K562 (cell line): Measurements from ENCODE around the gene GLIS1. TPM values are rescaled to one million over a fixed set of nuclear protein-coding genes. Genes with fewer than 3 reads are reported as not detected.

ENCODE experiments used
- ATAC-seq: fragments of 200-7000 bp; cut with Tn5 transposase; 3 replicates; pipeline ENCODE4 v1.9.1; 2020; ENCODE audit warnings: moderate library complexity
- BruUV-seq: library from RNA; stranded (reverse); fragments of 400-500 nt; replicated peaks from 2 replicates; lab custom pipeline; 2021; lab: Mats Ljungman, UMichigan
- CTCF ChIA-PET: fragments of 300-600 bp; formaldehyde crosslinking; extraction: SDS; loops from one replicate; lab custom pipeline; 2021; ENCODE audit warnings: low intra/inter-chr PET ratio; lab: Yijun Ruan, JAX
- POLR2A ChIA-PET: fragments of 300-600, 350-650 bp; sonication (Branson Sonifier 250); formaldehyde crosslinking; extraction: SDS; loops from one replicate; lab custom pipeline; 2021; ENCODE audit warnings: antibody characterized with exemption, inconsistent platforms; lab: Yijun Ruan, JAX
- DNase-seq, 4 experiments: peaks; one replicate each; pipeline versions ENCODE4 v3.0.0 to v3.0.0-alpha.2; 2011 to 2018; ENCODE audit warnings: low spot score in 3 of 4, mixed read lengths in 3 of 4; ENCODE audit errors: extremely low read depth in 1 of 4
- FAIRE-seq: peaks from 2 replicates; lab custom pipeline; 2011; peaks lifted over from hg19 to GRCh38; lab: Jason Lieb, UNC
- H2AFZ ChIP-seq: 2 replicates; pipeline ENCODE4 v1.6.0; 2011; ENCODE audit warnings: low read depth, low read length, control low read depth, inconsistent platforms
- H3K27ac ChIP-seq: fragments of 200-600 bp; 3 replicates; pipeline ENCODE4 v1.8.0; 2011; ENCODE audit warnings: low read depth, mild to moderate bottlenecking, control low read depth, inconsistent platforms, low read length, moderate library complexity, mixed read lengths; ENCODE audit errors: extremely low read depth
- H3K27me3 ChIP-seq, 2 experiments: fragments of 300-600 bp in 1 of 2; 2 replicates in 1 of 2; 3 replicates in 1 of 2; pipeline versions ENCODE4 v1.6.0 to v1.8.0; 2011; ENCODE audit warnings: inconsistent platforms in 2 of 2, low read length in 2 of 2, mild to moderate bottlenecking in 1 of 2, mixed read lengths in 1 of 2, moderate library complexity in 1 of 2; ENCODE audit not compliant: control insufficient read depth in 2 of 2, insufficient read depth in 2 of 2
- H3K36me3 ChIP-seq: fragments of 300-600 bp; 3 replicates; pipeline ENCODE4 v1.8.0; 2011; ENCODE audit warnings: mild to moderate bottlenecking, low read length, inconsistent platforms; ENCODE audit not compliant: control insufficient read depth, insufficient read depth
- H3K4me1 ChIP-seq, 2 experiments: fragments of 200-600 bp in 1 of 2; replicated peaks in 1 of 2; 2 replicates in 1 of 2; 3 replicates in 1 of 2; pipeline versions ENCODE4 v1.5.1 to v1.8.0; 2011; ENCODE audit warnings: inconsistent platforms in 2 of 2, low read length in 2 of 2, mild to moderate bottlenecking in 1 of 2, mixed read lengths in 1 of 2, moderate library complexity in 1 of 2; ENCODE audit not compliant: control insufficient read depth in 2 of 2, insufficient read depth in 2 of 2
- H3K4me2 ChIP-seq: 2 replicates; pipeline ENCODE4 v1.6.1; 2011; ENCODE audit warnings: low read length, control low read depth, inconsistent platforms, mixed read lengths; ENCODE audit not compliant: insufficient read depth
- H3K4me3 ChIP-seq: fragments of 200-600 bp; sonication (generic), shearing (Covaris generic); 2 replicates; pipeline ENCODE4 v1.5.1; 2016; ENCODE audit warnings: control low read depth, inconsistent platforms
- H3K79me2 ChIP-seq: fragments of 200-600 bp; 3 replicates; pipeline ENCODE4 v1.8.0; 2011; ENCODE audit warnings: low read length, inconsistent platforms; ENCODE audit not compliant: control insufficient read depth, insufficient read depth
- H3K9ac ChIP-seq, 2 experiments: 2 replicates each; pipeline versions ENCODE4 v1.6.0 to v1.6.1; 2011; ENCODE audit warnings: low read depth in 2 of 2, low read length in 2 of 2, control low read depth in 1 of 2, inconsistent platforms in 1 of 2, mild to moderate bottlenecking in 1 of 2, mixed read lengths in 1 of 2; ENCODE audit not compliant: insufficient read depth in 1 of 2
- H3K9me1 ChIP-seq: one replicate; pipeline ENCODE4 v1.6.0; 2011; ENCODE audit warnings: inconsistent platforms, mild to moderate bottlenecking, low read length, moderate library complexity; ENCODE audit not compliant: control insufficient read depth, insufficient read depth
- H3K9me3 ChIP-seq: replicated peaks from 2 replicates; pipeline ENCODE4 v1.5.1; 2011; ENCODE audit warnings: low read depth, low read length, inconsistent platforms; ENCODE audit not compliant: control insufficient read depth, insufficient read depth
- H4K20me1 ChIP-seq: replicated peaks from 2 replicates; pipeline ENCODE4 v1.6.1; 2011; ENCODE audit warnings: low read length, inconsistent platforms, mixed read lengths; ENCODE audit not compliant: control insufficient read depth, insufficient read depth
- ATF1 ChIP-seq, 2 experiments: fragments of 450-650 bp in 1 of 2; IDR thresholded peaks; 2 replicates each; pipeline ENCODE4 v1.6.1; 2016; ENCODE audit warnings: missing compliant biosample characterization in 1 of 2, missing genetic modification characterization in 1 of 2
- ATF2 ChIP-seq: sonication (generic); formaldehyde crosslinking; IDR thresholded peaks from 2 replicates; pipeline ENCODE4 v1.8.1; 2022; ENCODE audit warnings: missing genetic modification reagents
- CLOCK ChIP-seq: fragments of 250-450 bp; sonication (Bioruptor Pico); IDR thresholded peaks from 2 replicates; pipeline ENCODE4 v1.4.0; 2020; ENCODE audit warnings: mild to moderate bottlenecking, moderate library complexity, borderline replicate concordance
- EHMT2 ChIP-seq: fragments of 450-650 bp; IDR thresholded peaks from 2 replicates; pipeline ENCODE4 v1.6.1; 2018; ENCODE audit warnings: antibody characterized with exemption
- LARP7 ChIP-seq: fragments of 450-650 bp; IDR thresholded peaks from 2 replicates; pipeline ENCODE4 v1.6.1; 2016
- MEF2D ChIP-seq: conservative IDR thresholded peaks from 2 replicates; pipeline ENCODE4 v1.6.1; 2016; ENCODE audit warnings: low read depth, missing genetic modification characterization, missing compliant biosample characterization
- PHB ChIP-seq: fragments of 250-450 bp; sonication (Bioruptor Pico); IDR thresholded peaks from 2 replicates; pipeline ENCODE4 v1.5.0; 2021
- SP1 ChIP-seq: sonication (generic); formaldehyde crosslinking; IDR thresholded peaks from 2 replicates; pipeline ENCODE4 v1.8.1; 2022; ENCODE audit warnings: mild to moderate bottlenecking, missing genetic modification reagents
- WGBS: fragments of 100-300 bp; shearing (Covaris generic); methylation state at CpG from one replicate; pipeline ENCODE4 v1.1.6; 2016; ENCODE audit warnings: low coverage, mixed read lengths; ENCODE audit not compliant: insufficient coverage; ENCODE audit errors: missing lambda C conversion rate; 5-methylcytosine and 5-hydroxymethylcytosine counted together
- in situ Hi-C: fragments of 300-500 bp; cut with MboI; formaldehyde crosslinking; loops from 4 replicates; pipeline ENCODE4 v1.15.0; 2018; ENCODE audit warnings: inconsistent platforms, mixed read lengths
- intact Hi-C: fragments of 100-400 bp; cut with micrococcal nuclease; formaldehyde crosslinking; loops from 2 replicates; pipeline ENCODE4 v1.14.2; 2022
- polyA plus RNA-seq, 8 experiments: library from polyadenylated mRNA; depleted of rRNA in 4 of 8; stranded (reverse) in 5 of 8; unstranded in 3 of 8; fragments of >200 nt; fragmentation: Nextera tagmentation in 2 of 8; fragmentation: Illumina TruSeq in 1 of 8; extraction: Ambion mirVana in 2 of 8; extraction: Trizol in 1 of 8; gene quantifications; 2 replicates each; pipeline versions ENCODE4 v1.2.1 to v1.2.3, GENCODE V29; 2011 to 2014; ENCODE audit warnings: inconsistent platforms in 1 of 8, missing spikeins in 1 of 8
- total RNA-seq, 7 experiments: library from RNA; depleted of rRNA in 6 of 7; stranded (reverse); fragments of >200 nt in 6 of 7; fragmentation: Illumina TruSeq in 2 of 7; extraction: Trizol in 2 of 7; gene quantifications; 2 replicates each; pipeline versions ENCODE4 v1.2.1 to v1.2.3, GENCODE V29; 2011 to 2021; ENCODE audit warnings: low replicate concordance in 1 of 7
- TF ChIP-seq, protein P1 (sequence below): fragments of 450-650 bp; formaldehyde crosslinking; IDR thresholded peaks from 2 replicates; pipeline ENCODE4 v1.4.0; 2022; ENCODE audit warnings: missing genetic modification characterization

The GLIS1 gene
- total and polyA plus RNA-seq, 9 of the 15 experiments (the other 6 are each of a cell fraction or from before 2014, with no cell fraction given) = not detected

GRCh38 chr1:53511933-53512806, 226.8 kb downstream of the GLIS1 start:
- peaks cover 38 to 91% of the 10 kb centered on the region in 2 experiments; a peak in 4 of 5 replicates for H3K27me3 ChIP-seq
- no peak overlapping the region for H3K27ac ChIP-seq
- ATAC-seq (no peak), DNase-seq (no peak), FAIRE-seq (peak; percentile 15)
- no peak overlapping the region for H2AFZ ChIP-seq
- H3K9me3 ChIP-seq = no peaks in the 10 kb centered on the region
- CTCF ChIA-PET = no interaction called here
- POLR2A ChIA-PET = no interaction called here
- no peak overlapping the region for H3K4me3 ChIP-seq
- H3K9me1 ChIP-seq = peaks cover 4% of the 10 kb centered on the region
- TF ChIP-seq MEF2D (tag) (no peak), SP1 (CRISPR knock-in tag) (no peak), ATF2 (CRISPR knock-in tag) (no peak), PHB (CRISPR knock-in tag) (no peak), CLOCK (CRISPR knock-in tag) (no peak), EHMT2 (no peak), LARP7 (no peak), ATF1 (CRISPR knock-in tag; IDR thresholded peaks at IDR 0.05) (no peak), ATF1 (tag; IDR thresholded peaks at IDR 0.05) (no peak)
- TF ChIP-seq, protein P1, sequence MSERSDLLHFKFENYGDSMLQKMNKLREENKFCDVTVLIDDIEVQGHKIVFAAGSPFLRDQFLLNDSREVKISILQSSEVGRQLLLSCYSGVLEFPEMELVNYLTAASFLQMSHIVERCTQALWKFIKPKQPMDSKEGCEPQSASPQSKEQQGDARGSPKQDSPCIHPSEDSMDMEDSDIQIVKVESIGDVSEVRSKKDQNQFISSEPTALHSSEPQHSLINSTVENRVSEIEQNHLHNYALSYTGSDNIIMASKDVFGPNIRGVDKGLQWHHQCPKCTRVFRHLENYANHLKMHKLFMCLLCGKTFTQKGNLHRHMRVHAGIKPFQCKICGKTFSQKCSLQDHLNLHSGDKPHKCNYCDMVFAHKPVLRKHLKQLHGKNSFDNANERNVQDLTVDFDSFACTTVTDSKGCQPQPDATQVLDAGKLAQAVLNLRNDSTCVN = no peak
- peaks cover 0 to 15% of the 10 kb centered on the region in 2 experiments; a peak in 1 of 5 replicates for H3K4me1 ChIP-seq
- H3K9ac ChIP-seq = peak overlapping the region in 1 of 2 experiments; percentile 26; a peak in 1 of 4 replicates
- 3% methylated on average over 19 of the region's 19 CpGs for WGBS
- H3K79me2 ChIP-seq = no peaks in the 10 kb centered on the region
- in situ Hi-C loops (no loop called here), intact Hi-C loops (no loop called here)
- H3K4me2 ChIP-seq = no peak overlapping the region
- H3K36me3 ChIP-seq = no peaks in the 10 kb centered on the region
- H4K20me1 ChIP-seq = no peaks in the 10 kb centered on the region; the same call in none of the 2 replicates
- no TSS peak for BruUV-seq
